ENCODE data around the gene TOM1L2. TPM values are rescaled to one million over a fixed set of nuclear protein-coding genes. Genes with fewer than 3 reads are reported as not detected.

TOM1L2 gene
- polyA plus RNA-seq, 1 donor from 2014 or later = 40.9 TPM

DNA sequence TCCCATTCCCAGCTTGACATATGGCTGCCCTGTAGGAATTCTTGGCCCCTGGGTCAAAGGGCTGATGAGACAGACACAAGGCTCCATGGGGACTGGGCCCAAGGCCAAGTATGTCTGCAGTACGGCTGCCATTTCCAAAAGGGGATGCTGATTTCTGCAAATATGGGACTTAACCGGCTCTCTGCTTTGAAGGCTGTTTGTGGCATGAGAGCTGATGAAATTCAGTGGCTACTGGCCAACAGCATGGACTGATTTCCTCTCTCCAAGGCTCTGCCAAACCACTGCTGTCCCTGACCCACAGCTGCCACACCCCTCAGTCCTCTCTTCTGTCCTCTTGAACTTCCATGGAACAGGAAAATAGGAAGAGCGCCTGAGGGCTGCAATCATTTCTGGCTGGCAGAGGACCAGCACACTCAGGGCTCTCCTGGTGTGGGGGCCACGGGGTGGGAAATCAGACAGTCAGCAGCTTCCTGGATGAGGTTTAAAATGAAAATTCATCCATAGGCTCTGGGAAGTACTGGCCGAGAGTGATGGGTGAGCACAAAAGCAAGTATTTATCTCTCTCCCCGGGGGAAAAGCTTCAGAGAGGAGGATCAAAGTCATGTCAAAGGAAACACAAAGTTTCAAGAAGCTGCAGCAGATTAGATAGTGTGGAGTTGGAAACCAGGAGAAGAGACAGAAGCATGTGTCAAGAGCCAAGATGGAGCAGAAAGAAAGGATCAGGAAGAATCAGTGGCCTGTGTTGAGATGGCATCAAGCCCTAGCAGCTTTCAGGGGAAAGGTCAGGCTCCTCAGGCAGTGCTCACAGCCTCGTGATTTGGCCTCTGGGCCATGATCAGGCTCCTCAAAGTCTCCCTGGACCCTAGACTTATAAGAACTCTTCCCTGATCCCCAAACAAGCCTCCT is 71.3 kb downstream of the TOM1L2 start:
- H3K27me3 ChIP-seq (ENCODE audit: insufficient read depth, low read depth, low read length) = no peaks in the 10 kb centered on the region
- no peaks in the 10 kb centered on the region for H4K20me1 ChIP-seq (ENCODE audit: insufficient read depth)
- no peak overlapping the region for H3K27ac ChIP-seq (ENCODE audit: low read length)
- no peak overlapping the region for H2AFZ ChIP-seq (ENCODE audit: low read depth, low read length)
- H3K4me3 ChIP-seq (ENCODE audit: low read length) = no peak overlapping the region
- H3K9ac ChIP-seq (ENCODE audit: low read length) = no peak overlapping the region
- no peaks in the 10 kb centered on the region for H3K9me3 ChIP-seq (ENCODE audit: low read length)
- no peak overlapping the region for H3K4me2 ChIP-seq (ENCODE audit: low read length)
- H3F3A ChIP-seq (ENCODE audit: insufficient read depth, low read length, poor library complexity, severe bottlenecking) = no peaks in the 10 kb centered on the region
- no peaks in the 10 kb centered on the region for H3K9me2 ChIP-seq (ENCODE audit: insufficient read depth, low read length)
- no peaks in the 10 kb centered on the region for H3K79me2 ChIP-seq (replicated peaks; ENCODE audit: insufficient read depth, low read length)
- TF ChIP-seq MXI1 (conservative IDR thresholded peaks at IDR 0.05; ENCODE audit: poor library complexity, severe bottlenecking) = no peak
- TF ChIP-seq TAF1 (IDR thresholded peaks at IDR 0.05; ENCODE audit: low read depth) = no peak
- no peak for TF ChIP-seq POLR2AphosphoS5 (IDR thresholded peaks at IDR 0.05)
- TF ChIP-seq EZH2 (IDR thresholded peaks at IDR 0.05; ENCODE audit: borderline replicate concordance, insufficient read depth, low read length, poor library complexity, severe bottlenecking) = no peak
- no peak for TF ChIP-seq SMC3 (conservative IDR thresholded peaks at IDR 0.05; ENCODE audit: poor library complexity)
- TF ChIP-seq, protein P1, sequence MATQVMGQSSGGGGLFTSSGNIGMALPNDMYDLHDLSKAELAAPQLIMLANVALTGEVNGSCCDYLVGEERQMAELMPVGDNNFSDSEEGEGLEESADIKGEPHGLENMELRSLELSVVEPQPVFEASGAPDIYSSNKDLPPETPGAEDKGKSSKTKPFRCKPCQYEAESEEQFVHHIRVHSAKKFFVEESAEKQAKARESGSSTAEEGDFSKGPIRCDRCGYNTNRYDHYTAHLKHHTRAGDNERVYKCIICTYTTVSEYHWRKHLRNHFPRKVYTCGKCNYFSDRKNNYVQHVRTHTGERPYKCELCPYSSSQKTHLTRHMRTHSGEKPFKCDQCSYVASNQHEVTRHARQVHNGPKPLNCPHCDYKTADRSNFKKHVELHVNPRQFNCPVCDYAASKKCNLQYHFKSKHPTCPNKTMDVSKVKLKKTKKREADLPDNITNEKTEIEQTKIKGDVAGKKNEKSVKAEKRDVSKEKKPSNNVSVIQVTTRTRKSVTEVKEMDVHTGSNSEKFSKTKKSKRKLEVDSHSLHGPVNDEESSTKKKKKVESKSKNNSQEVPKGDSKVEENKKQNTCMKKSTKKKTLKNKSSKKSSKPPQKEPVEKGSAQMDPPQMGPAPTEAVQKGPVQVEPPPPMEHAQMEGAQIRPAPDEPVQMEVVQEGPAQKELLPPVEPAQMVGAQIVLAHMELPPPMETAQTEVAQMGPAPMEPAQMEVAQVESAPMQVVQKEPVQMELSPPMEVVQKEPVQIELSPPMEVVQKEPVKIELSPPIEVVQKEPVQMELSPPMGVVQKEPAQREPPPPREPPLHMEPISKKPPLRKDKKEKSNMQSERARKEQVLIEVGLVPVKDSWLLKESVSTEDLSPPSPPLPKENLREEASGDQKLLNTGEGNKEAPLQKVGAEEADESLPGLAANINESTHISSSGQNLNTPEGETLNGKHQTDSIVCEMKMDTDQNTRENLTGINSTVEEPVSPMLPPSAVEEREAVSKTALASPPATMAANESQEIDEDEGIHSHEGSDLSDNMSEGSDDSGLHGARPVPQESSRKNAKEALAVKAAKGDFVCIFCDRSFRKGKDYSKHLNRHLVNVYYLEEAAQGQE (IDR thresholded peaks at IDR 0.05; ENCODE audit: borderline replicate concordance) = no peak
- TF ChIP-seq, protein P2, sequence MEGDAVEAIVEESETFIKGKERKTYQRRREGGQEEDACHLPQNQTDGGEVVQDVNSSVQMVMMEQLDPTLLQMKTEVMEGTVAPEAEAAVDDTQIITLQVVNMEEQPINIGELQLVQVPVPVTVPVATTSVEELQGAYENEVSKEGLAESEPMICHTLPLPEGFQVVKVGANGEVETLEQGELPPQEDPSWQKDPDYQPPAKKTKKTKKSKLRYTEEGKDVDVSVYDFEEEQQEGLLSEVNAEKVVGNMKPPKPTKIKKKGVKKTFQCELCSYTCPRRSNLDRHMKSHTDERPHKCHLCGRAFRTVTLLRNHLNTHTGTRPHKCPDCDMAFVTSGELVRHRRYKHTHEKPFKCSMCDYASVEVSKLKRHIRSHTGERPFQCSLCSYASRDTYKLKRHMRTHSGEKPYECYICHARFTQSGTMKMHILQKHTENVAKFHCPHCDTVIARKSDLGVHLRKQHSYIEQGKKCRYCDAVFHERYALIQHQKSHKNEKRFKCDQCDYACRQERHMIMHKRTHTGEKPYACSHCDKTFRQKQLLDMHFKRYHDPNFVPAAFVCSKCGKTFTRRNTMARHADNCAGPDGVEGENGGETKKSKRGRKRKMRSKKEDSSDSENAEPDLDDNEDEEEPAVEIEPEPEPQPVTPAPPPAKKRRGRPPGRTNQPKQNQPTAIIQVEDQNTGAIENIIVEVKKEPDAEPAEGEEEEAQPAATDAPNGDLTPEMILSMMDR (IDR thresholded peaks at IDR 0.05; ENCODE audit: poor library complexity, severe bottlenecking) = no peak
- H3K36me3 ChIP-seq (ENCODE audit: insufficient read depth, low read length) = no peaks in the 10 kb centered on the region

DNA sequence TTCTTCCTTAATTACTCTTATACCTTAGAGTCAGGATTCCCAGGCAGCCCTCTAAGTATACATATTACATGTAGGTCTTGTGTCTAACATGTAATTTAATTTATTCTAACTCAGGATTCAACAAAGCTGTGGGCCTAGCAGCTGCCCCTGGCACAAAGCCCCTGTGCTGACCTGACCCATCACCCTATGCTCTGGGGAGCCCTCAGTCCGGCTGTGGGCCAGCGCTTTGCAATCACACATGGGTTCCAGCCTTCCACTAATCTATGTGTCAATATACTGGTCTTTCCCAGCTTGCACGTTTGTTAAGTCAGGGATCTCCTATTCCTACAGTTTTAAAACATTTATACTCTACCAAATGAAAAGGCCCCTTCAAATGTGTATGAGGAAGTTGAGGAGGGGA is 72.7 kb downstream of the TOM1L2 start:
- no peaks in the 10 kb centered on the region for H4K20me1 ChIP-seq (ENCODE audit: insufficient read depth)

More for the DNA sequence above, 72.7 kb downstream of the TOM1L2 start:
- no peak overlapping the region for H3K9ac ChIP-seq (ENCODE audit: low read length)
- H3K79me2 ChIP-seq (replicated peaks; ENCODE audit: insufficient read depth, low read length) = no peaks in the 10 kb centered on the region
- H3K36me3 ChIP-seq (ENCODE audit: insufficient read depth, low read length) = no peaks in the 10 kb centered on the region
- H3K27ac ChIP-seq (ENCODE audit: low read length) = no peak overlapping the region
- no peaks in the 10 kb centered on the region for H3F3A ChIP-seq (ENCODE audit: insufficient read depth, low read length, poor library complexity, severe bottlenecking)
- no peak overlapping the region for H3K4me3 ChIP-seq (ENCODE audit: low read length)
- no peak overlapping the region for H3K4me2 ChIP-seq (ENCODE audit: low read length)
- no peaks in the 10 kb centered on the region for H3K9me3 ChIP-seq (ENCODE audit: low read length)
- no peaks in the 10 kb centered on the region for H3K9me2 ChIP-seq (ENCODE audit: insufficient read depth, low read length)
- H2AFZ ChIP-seq (ENCODE audit: low read depth, low read length) = no peak overlapping the region
- TF ChIP-seq, protein P2 (IDR thresholded peaks at IDR 0.05; ENCODE audit: poor library complexity, severe bottlenecking) = no peak
- TF ChIP-seq SMC3 (conservative IDR thresholded peaks at IDR 0.05; ENCODE audit: poor library complexity) (no peak), RAD21 (conservative IDR thresholded peaks at IDR 0.05) (no peak), EP300 (conservative IDR thresholded peaks at IDR 0.05; ENCODE audit: poor library complexity, severe bottlenecking) (no peak), MXI1 (conservative IDR thresholded peaks at IDR 0.05; ENCODE audit: poor library complexity, severe bottlenecking) (no peak), TAF1 (IDR thresholded peaks at IDR 0.05; ENCODE audit: low read depth) (no peak), POLR2AphosphoS5 (IDR thresholded peaks at IDR 0.05) (no peak), EZH2 (IDR thresholded peaks at IDR 0.05; ENCODE audit: borderline replicate concordance, insufficient read depth, low read length, poor library complexity, severe bottlenecking) (no peak)
- TF ChIP-seq, protein P1 (IDR thresholded peaks at IDR 0.05; ENCODE audit: borderline replicate concordance) = no peak
- no peaks in the 10 kb centered on the region for H3K27me3 ChIP-seq (ENCODE audit: insufficient read depth, low read depth, low read length)

All from neural cell (in vitro differentiated cells).